Mammary epithelial cell (primary cell): ENCODE data around the gene PTPN2.

Source experiments
- CTCF ChIP-seq, 2 donors: IDR thresholded peaks in 1 of 2; conservative IDR thresholded peaks in 1 of 2; 2 replicates each; pipeline ENCODE4 v1.5.1; 2011 to 2012; ENCODE audit warnings: inconsistent platforms in 2 of 2, low read length in 2 of 2, mild to moderate bottlenecking in 2 of 2, control low read depth in 1 of 2, low read depth in 1 of 2; ENCODE audit not compliant: insufficient read depth in 1 of 2; ENCODE audit errors: extremely low read depth in 1 of 2
- EZH2 ChIP-seq: IDR thresholded peaks from 2 replicates; pipeline ENCODE4 v1.6.1; 2012; ENCODE audit warnings: low read length, inconsistent platforms, borderline replicate concordance

GRCh38 chr18:12843420-12844350 is 40.4 kb downstream of the PTPN2 start:
- TF ChIP-seq CTCF (conservative IDR thresholded peaks at IDR 0.05 in 1 of 2, IDR thresholded peaks at IDR 0.05 in 1 of 2; ENCODE audit: extremely low read depth in 1 of 2, insufficient read depth in 1 of 2, low read depth in 1 of 2, low read length in 2 of 2), result no peak
- no peak for TF ChIP-seq EZH2
